ENCODE measurements around the gene FOXL1.

GRCh38 chr16:86545481-86545880 is 32.9 kb upstream of the FOXL1 start:
- TF ChIP-seq ZNF274 (IDR thresholded peaks at IDR 0.05; ENCODE audit: low read depth, low read length) (no peak), YY1 (IDR thresholded peaks at IDR 0.05; ENCODE audit: insufficient read depth, insufficient read length) (no peak)

Data from NT2/D1 (cell line).